ENCODE data around the gene KRT3. TPM values are rescaled to one million over a fixed set of nuclear protein-coding genes. Genes with fewer than 3 reads are reported as not detected.

The KRT3 gene
- total and polyA plus RNA-seq, 9 of the 15 experiments (the other 6 are each of a cell fraction or from before 2014, with no cell fraction given) = not detected

GRCh38 chr12:52767427-52767826, 28.5 kb downstream of the KRT3 start (continued):
- TF ChIP-seq NONO (IDR thresholded peaks at IDR 0.05; ENCODE audit: low read depth in 2 of 2, low read length in 1 of 2) = no peak

DNA sequence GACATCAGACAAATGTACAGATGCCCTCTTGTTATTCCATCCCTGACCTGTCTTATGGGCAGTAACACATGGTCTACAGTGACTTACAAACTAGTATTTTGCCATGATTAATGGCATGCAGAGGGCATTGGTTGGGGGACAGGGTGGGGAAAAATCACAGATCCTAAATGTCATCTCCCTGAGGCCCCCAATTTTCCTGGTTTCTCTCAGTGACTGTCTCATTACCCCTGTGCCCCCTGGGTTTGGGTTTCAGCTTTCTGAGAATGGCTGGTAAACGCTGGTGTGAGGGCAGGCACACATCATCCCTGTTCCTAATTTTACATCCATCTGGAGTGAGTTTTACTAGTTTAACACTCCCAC, 28.9 kb downstream of the KRT3 start:
- Histone ChIP-seq H3K27me3 (ENCODE audit: control insufficient read depth in 2 of 2, insufficient read depth in 2 of 2, low read length in 2 of 2) (peaks cover 14 to 28% of the 10 kb centered on the region in 2 experiments), H3K4me2 (ENCODE audit: insufficient read depth, low read length) (no peak overlapping the region), H3K4me1 (replicated peaks in 1 of 2; ENCODE audit: control insufficient read depth in 2 of 2, insufficient read depth in 2 of 2, low read length in 2 of 2) (no peaks in the 10 kb centered on the region), H3K36me3 (ENCODE audit: control insufficient read depth, insufficient read depth, low read length) (no peaks in the 10 kb centered on the region), H3K4me3 (no peak overlapping the region), H3K9ac (ENCODE audit: insufficient read depth in 1 of 2, low read depth in 2 of 2, low read length in 2 of 2) (no peak overlapping the region), H3K79me2 (ENCODE audit: control insufficient read depth, insufficient read depth, low read length) (no peaks in the 10 kb centered on the region), H3K9me1 (ENCODE audit: control insufficient read depth, insufficient read depth, low read length) (no peaks in the 10 kb centered on the region), H3K27ac (ENCODE audit: extremely low read depth, low read depth, low read length) (no peak overlapping the region), H4K20me1 (replicated peaks; ENCODE audit: control insufficient read depth, insufficient read depth, low read length) (no peaks in the 10 kb centered on the region; the same call in 1 of the 2 replicates), H2AFZ (ENCODE audit: low read depth, low read length) (no peak overlapping the region), H3K9me3 (replicated peaks; ENCODE audit: control insufficient read depth, insufficient read depth, low read depth, low read length) (peaks cover under 1% of the 10 kb centered on the region; the same call in 1 of the 2 replicates)
- intact Hi-C loops (cut with micrococcal nuclease) (no loop called here), in situ Hi-C loops (cut with MboI) (no loop called here)
- 0% methylated on average over 1 of the region's 1 CpG for WGBS (ENCODE audit: insufficient coverage, low coverage, missing lambda C conversion rate)
- ChIA-PET POLR2A (no interaction called here), CTCF (ENCODE audit: low intra/inter-chr PET ratio) (interaction anchor here (0.6 kb wide), 1 partner anchor 74 kb away, joined by 3 read pairs; no protein-coding TSS in a partner anchor)
- ATAC-seq (no peak), DNase-seq (ENCODE audit: extremely low read depth in 1 of 4, low spot score in 3 of 4) (no peak), FAIRE-seq (no peak)
- no TSS peak for BruUV-seq (replicated peaks)
- TF ChIP-seq LARP7 (IDR thresholded peaks at IDR 0.05) (no peak), ID3 (CRISPR knock-in tag; IDR thresholded peaks at IDR 0.05) (no peak), ID3 (tag; IDR thresholded peaks at IDR 0.05) (no peak), PHF21A (IDR thresholded peaks at IDR 0.05; ENCODE audit: borderline replicate concordance, low read depth) (no peak), POLR3G (IDR thresholded peaks at IDR 0.05; ENCODE audit: extremely low read depth, insufficient read length, insufficient replicate concordance) (no peak), HMG20B (CRISPR knock-in tag; IDR thresholded peaks at IDR 0.05) (no peak), ZNF699 (CRISPR knock-in tag; IDR thresholded peaks at IDR 0.05; ENCODE audit: insufficient replicate concordance) (no peak), PHB (CRISPR knock-in tag; IDR thresholded peaks at IDR 0.05) (no peak), KLF10 (CRISPR knock-in tag; IDR thresholded peaks at IDR 0.05) (no peak), ZNF165 (CRISPR knock-in tag; IDR thresholded peaks at IDR 0.05; ENCODE audit: borderline replicate concordance) (no peak), PYGO2 (tag; IDR thresholded peaks at IDR 0.05) (no peak), SLC30A9 (CRISPR knock-in tag; IDR thresholded peaks at IDR 0.05) (no peak), ETV5 (CRISPR knock-in tag; IDR thresholded peaks at IDR 0.05; ENCODE audit: low read depth) (no peak), CLOCK (CRISPR knock-in tag; IDR thresholded peaks at IDR 0.05; ENCODE audit: borderline replicate concordance) (no peak), MAZ (CRISPR knock-in tag; conservative IDR thresholded peaks at IDR 0.05 in 1 of 2, IDR thresholded peaks at IDR 0.05 in 1 of 2) (no peak)
- TF ChIP-seq, protein P1, sequence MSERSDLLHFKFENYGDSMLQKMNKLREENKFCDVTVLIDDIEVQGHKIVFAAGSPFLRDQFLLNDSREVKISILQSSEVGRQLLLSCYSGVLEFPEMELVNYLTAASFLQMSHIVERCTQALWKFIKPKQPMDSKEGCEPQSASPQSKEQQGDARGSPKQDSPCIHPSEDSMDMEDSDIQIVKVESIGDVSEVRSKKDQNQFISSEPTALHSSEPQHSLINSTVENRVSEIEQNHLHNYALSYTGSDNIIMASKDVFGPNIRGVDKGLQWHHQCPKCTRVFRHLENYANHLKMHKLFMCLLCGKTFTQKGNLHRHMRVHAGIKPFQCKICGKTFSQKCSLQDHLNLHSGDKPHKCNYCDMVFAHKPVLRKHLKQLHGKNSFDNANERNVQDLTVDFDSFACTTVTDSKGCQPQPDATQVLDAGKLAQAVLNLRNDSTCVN (CRISPR knock-in tag; IDR thresholded peaks at IDR 0.05) = no peak
